Measurements from ENCODE around the gene SLC16A5. TPM values are rescaled to one million over a fixed set of nuclear protein-coding genes. Genes with fewer than 3 reads are reported as not detected.
"Not testable (repeated sequence)": the region's sequence is repeated elsewhere in the genome, so short reads cannot be mapped to it uniquely, and the experiment has no call there.

The SLC16A5 gene, protein sequence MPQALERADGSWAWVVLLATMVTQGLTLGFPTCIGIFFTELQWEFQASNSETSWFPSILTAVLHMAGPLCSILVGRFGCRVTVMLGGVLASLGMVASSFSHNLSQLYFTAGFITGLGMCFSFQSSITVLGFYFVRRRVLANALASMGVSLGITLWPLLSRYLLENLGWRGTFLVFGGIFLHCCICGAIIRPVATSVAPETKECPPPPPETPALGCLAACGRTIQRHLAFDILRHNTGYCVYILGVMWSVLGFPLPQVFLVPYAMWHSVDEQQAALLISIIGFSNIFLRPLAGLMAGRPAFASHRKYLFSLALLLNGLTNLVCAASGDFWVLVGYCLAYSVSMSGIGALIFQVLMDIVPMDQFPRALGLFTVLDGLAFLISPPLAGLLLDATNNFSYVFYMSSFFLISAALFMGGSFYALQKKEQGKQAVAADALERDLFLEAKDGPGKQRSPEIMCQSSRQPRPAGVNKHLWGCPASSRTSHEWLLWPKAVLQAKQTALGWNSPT
- 10 to 100 TPM in 8 of 10 donors, 1 to 10 TPM in 2; 7.5 to 17.4 (median 11.9) TPM for total RNA-seq
- 10 to 100 TPM in 1 of 2 donors, 1 to 10 TPM in 1; 3.6 to 12.4 TPM for polyA plus RNA-seq
- long read RNA-seq, donor 1, partial matches to known transcripts = 1 of 7 reads
- long read RNA-seq, donor 1, other reads (novel, unspliced or antisense) = 4 of 7 reads
- long read RNA-seq, donor 2, partial matches to known transcripts = 1 of 5 reads
- long read RNA-seq, donor 2, other reads (novel, unspliced or antisense) = 3 of 5 reads
- long read RNA-seq, donor 3, partial matches to known transcripts = 0 of 8 reads
- long read RNA-seq, donor 3, other reads (novel, unspliced or antisense) = 7 of 8 reads

DNA sequence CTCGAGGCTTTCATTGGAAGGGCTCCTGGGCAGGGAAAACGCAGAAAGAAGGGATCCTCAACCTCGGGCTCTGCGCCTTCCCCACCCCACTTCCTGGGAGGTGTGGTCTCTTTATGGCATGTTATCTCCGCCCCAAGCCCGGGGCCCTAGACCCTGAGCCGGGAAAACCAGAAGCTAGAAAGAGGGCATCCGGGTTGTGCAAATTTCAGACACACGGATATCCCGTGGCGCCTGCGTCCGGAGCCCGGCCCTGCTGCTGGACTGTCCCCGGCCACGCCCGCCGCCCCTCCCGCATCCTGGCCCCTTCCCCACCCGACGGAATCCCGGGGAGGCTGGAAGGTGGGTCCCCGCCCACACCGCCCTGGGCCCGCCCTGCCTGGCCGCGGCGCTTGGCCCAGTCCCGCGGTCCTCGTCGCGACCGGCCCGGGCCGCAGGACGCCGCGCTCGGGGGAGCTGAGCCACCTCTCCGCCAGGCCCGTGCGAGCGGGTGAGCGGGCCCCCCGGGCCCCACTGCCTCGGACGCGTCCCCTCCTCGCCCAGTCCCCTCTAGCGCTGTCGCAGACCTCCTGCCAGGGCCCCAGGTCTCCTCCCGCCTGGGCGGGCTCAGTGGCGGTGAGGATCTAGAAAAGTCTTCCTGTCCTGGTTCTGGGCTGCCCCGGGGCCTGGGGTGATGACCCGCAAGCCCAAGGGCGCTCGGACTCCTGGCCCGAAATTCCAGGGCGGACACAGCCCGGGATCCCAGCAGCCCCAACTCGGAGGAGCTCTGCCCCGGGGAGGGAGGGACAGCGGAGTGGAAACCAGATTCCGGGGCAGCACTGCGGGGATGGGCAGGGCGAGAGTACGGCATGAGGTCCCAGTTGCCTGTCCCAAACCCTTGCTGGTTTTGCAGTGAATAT is at the start of gene SLC16A5:
Gene SLC16A5, plus strand, starts transcription at position 397 of the 896 bp plus-strand sequence. CDS start 5,683 bp downstream, outside the sequence.
- WGBS, 2 donors = 4 to 5% methylated on average over 61 to 69 of the region's 69 CpGs
- peaks cover 14 to 60% (median 37%) of the 10 kb centered on the region in 9 donors for H3K4me1 ChIP-seq
- peak; percentile 91 to 95 (median 94) for ATAC-seq
- intact Hi-C loops (cut with DNase I) = no loop called here
- no peaks in the 10 kb centered on the region for H3K36me3 ChIP-seq
- peak within 1 kb of the TSS; percentile 46 to 98 (median 93) for H3K27ac ChIP-seq
- DNase-seq = peak; percentile 89 to 91
- H3K27me3 ChIP-seq = no peaks in the 10 kb centered on the region
- no peaks in the 10 kb centered on the region for H3K9me3 ChIP-seq
- TF ChIP-seq, protein P1, sequence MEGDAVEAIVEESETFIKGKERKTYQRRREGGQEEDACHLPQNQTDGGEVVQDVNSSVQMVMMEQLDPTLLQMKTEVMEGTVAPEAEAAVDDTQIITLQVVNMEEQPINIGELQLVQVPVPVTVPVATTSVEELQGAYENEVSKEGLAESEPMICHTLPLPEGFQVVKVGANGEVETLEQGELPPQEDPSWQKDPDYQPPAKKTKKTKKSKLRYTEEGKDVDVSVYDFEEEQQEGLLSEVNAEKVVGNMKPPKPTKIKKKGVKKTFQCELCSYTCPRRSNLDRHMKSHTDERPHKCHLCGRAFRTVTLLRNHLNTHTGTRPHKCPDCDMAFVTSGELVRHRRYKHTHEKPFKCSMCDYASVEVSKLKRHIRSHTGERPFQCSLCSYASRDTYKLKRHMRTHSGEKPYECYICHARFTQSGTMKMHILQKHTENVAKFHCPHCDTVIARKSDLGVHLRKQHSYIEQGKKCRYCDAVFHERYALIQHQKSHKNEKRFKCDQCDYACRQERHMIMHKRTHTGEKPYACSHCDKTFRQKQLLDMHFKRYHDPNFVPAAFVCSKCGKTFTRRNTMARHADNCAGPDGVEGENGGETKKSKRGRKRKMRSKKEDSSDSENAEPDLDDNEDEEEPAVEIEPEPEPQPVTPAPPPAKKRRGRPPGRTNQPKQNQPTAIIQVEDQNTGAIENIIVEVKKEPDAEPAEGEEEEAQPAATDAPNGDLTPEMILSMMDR (IDR thresholded peaks at IDR 0.05) = no peak
- H3K4me3 ChIP-seq = peak within 1 kb of the TSS; percentile 24 to 88 (median 66)

DNA sequence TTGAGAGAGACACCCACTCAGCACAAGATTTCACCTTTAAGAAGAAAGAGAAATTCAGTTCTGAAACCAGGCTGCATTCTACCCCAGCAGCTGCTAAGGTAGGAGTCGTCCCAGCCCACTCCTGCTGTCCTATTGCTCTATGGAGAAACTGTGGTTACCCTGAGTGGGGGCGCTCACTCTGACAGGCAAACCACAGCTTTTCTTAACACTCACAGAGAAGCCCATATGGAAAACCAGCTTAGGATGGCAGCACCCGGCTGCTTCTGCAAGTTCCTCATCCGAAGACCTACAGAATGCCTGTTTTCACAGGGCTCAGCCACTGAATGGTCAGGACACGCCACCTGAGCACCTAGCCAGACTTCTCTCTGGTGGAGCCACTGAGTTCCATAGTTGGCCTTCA is 48.5 kb upstream of the SLC16A5 start:
- H3K36me3 ChIP-seq = peaks cover 0 to 55% (median 34%) of the 10 kb centered on the region in 9 donors
- TF ChIP-seq, protein P1 (IDR thresholded peaks at IDR 0.05) = no peak
- intact Hi-C loops (cut with DNase I) = loop anchor here in 1 of 10 donors (10.0 kb wide), 1 partner anchor 54 kb away; the partner anchor contains the start of gene CDR2L
- DNase-seq = no peak
- H3K27me3 ChIP-seq = no peaks in the 10 kb centered on the region
- H3K4me3 ChIP-seq = no peak overlapping the region
- H3K27ac ChIP-seq = no peak overlapping the region
- H3K9me3 ChIP-seq = no peaks in the 10 kb centered on the region
- ATAC-seq = no peak
- peaks cover 0 to 34% (median 25%) of the 10 kb centered on the region in 9 donors for H3K4me1 ChIP-seq
- WGBS, 2 donors = 91 to 92% methylated on average over 5 of the region's 5 CpGs

DNA sequence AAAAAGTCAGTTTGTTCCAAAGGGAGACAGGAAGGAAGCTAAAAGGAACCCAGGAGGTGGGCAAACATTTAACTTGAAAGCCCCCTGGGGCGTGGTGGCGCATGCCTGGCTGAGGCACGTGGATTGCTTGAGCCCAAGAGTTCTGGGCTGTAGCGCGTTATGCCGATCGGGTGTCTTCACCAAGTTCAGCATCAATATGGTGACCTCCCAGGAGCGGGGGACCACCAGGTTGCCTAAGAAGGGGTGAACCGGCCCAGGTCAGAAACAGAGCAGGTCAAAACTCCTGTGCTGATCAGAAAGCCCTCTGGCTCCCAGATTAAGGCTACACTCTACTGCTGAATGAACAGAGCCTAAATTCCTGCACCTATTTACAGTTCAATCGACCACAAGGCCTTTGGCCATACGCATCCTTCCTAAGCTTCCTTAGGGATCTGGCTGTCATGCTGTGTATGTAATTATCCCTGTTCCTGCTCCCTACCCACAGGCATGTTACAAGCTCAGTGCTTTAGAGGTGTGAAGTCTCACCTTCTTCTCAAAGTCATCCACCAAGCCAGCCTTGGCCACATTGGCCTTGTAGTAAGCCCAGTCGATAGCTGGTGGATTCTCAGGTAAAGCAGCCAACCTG is 46.0 kb upstream of the SLC16A5 start:
- H3K27me3 ChIP-seq = no peaks in the 10 kb centered on the region
- no peak overlapping the region for H3K4me3 ChIP-seq
- 76 to 78% methylated on average over 12 of the region's 12 CpGs for whole genome bisulfite sequencing, 2 donors
- TF ChIP-seq, protein P1 (IDR thresholded peaks at IDR 0.05) = no peak
- H3K36me3 ChIP-seq = peaks cover 0 to 58% (median 34%) of the 10 kb centered on the region in 9 donors
- no peak overlapping the region for H3K27ac ChIP-seq
- DNase-seq (no peak), ATAC-seq (no peak)
- H3K4me1 ChIP-seq = peaks cover 0 to 24% (median 14%) of the 10 kb centered on the region in 9 donors
- no peaks in the 10 kb centered on the region for H3K9me3 ChIP-seq
- intact Hi-C loops (cut with DNase I) = loop anchor here in 1 of 10 donors (10.0 kb wide), 1 partner anchor 163 kb away; the partner anchor contains the start of gene NUP85

DNA sequence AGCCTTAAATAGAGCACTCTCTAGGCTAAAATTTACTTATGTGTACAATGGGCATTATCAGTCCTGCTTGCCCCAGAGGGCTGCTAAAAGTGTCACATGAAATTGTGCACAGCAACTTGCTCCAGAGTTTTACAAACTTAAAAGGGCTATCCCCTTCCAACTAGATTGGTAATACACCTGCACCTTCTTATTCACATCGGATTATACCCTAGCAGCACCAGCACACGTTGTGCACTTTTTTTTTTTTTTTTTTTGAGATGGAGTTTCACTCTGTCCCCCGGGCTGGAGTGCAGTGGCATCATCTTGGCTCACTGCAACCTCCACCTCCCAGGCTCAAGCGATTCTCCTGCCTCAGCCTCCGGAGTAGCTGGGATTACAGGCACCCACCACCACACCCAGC is 44.0 kb upstream of the SLC16A5 start:
- H3K27ac ChIP-seq, H3K9me3 ChIP-seq, H3K4me3 ChIP-seq, H3K27me3 ChIP-seq, DNase-seq, ATAC-seq: not testable (repeated sequence)
- Histone ChIP-seq H3K36me3 (peaks cover 0 to 49% (median 34%) of the 10 kb centered on the region in 9 donors), H3K4me1 (peaks cover 6 to 35% (median 24%) of the 10 kb centered on the region in 9 donors)
- 57 to 61% methylated on average over 5 of the region's 5 CpGs for WGBS, 2 donors
- intact Hi-C loops (cut with DNase I) = loop anchor here in 1 of 10 donors (10.0 kb wide), 1 partner anchor 161 kb away; the partner anchor contains the start of gene NUP85
